T-helper 2 cell treated with Interferon-gamma antibody and Interleukin-4, amounts not matched to agents 5 μg/mL and 100 μg/mL, for 36 hours (primary cell): ENCODE results near the gene REEP6.

ENCODE experiments used
- DNase-seq: peaks from one replicate; pipeline ENCODE4 v3.0.0; 2021; ENCODE audit warnings: low spot score
- H3K27ac Mint-ChIP-seq: one replicate; pipeline ENCODE4 v1.8.0; 2021; ENCODE audit warnings: mild to moderate bottlenecking, mixed read lengths
- H3K27me3 Mint-ChIP-seq: one replicate; pipeline ENCODE4 v1.8.0; 2021; ENCODE audit warnings: low read depth, mixed read lengths
- H3K36me3 Mint-ChIP-seq: one replicate; pipeline ENCODE4 v1.8.0; 2021; ENCODE audit warnings: low read depth, mixed read lengths
- H3K4me1 Mint-ChIP-seq: one replicate; pipeline ENCODE4 v1.8.0; 2021; ENCODE audit warnings: low read depth, mixed read lengths
- H3K4me3 Mint-ChIP-seq: one replicate; pipeline ENCODE4 v1.8.0; 2022; ENCODE audit warnings: mild to moderate bottlenecking, moderate library complexity, mixed read lengths
- H3K9me3 Mint-ChIP-seq: one replicate; pipeline ENCODE4 v1.8.0; 2021; ENCODE audit warnings: mixed read lengths

The REEP6 gene

DNA sequence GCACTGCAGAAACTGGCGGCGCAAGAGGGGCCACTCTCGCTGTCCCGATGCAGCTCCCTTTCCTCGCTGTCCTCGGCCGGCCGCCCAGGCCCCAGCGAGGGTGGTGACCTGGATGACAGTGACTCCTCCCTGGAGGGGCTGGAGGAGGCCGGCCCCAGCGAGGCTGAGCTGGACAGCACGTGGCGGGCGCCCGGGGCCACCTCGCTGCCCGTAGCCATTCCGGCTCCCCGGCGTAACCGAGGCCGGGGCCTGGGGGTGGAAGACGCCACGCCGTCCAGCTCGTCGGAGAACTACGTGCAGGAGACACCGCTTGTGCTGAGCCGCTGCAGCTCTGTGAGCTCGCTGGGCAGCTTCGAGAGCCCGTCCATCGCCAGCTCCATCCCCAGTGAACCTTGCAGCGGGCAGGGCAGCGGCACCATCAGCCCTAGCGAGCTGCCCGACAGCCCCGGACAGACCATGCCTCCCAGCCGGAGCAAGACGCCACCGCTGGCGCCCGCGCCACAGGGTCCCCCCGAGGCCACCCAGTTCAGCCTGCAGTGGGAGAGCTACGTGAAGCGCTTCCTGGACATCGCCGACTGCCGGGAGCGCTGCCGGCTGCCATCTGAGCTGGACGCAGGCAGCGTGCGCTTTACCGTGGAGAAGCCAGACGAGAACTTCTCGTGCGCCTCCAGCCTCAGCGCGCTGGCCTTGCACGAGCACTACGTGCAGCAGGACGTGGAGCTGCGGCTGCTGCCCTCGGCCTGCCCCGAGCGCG, 24.3 kb upstream of the REEP6 start:
- Mint-ChIP-seq H3K27ac (no peak overlapping the region), H3K9me3 (no peaks in the 10 kb centered on the region), H3K4me3 (no peak overlapping the region), H3K27me3 (peaks cover 6% of the 10 kb centered on the region), H3K4me1 (no peaks in the 10 kb centered on the region), H3K36me3 (no peaks in the 10 kb centered on the region)
- DNase-seq = no peak

DNA sequence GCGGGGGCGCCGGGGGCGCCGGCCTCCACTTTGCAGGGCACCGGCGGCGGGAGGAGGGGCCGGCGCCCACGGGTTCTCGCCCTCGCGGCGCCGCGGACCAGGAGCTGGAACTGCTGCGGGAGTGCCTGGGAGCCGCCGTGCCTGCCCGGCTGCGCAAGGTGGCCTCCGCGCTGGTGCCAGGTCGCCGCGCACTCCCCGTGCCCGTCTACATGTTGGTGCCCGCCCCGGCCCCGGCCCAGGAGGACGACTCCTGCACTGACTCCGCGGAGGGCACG, 23.8 kb upstream of the REEP6 start:
- Mint-ChIP-seq H3K27me3 (peaks cover 9% of the 10 kb centered on the region), H3K36me3 (no peaks in the 10 kb centered on the region), H3K27ac (no peak overlapping the region), H3K4me1 (no peaks in the 10 kb centered on the region), H3K4me3 (no peak overlapping the region), H3K9me3 (no peaks in the 10 kb centered on the region)
- no peak for DNase-seq

DNA sequence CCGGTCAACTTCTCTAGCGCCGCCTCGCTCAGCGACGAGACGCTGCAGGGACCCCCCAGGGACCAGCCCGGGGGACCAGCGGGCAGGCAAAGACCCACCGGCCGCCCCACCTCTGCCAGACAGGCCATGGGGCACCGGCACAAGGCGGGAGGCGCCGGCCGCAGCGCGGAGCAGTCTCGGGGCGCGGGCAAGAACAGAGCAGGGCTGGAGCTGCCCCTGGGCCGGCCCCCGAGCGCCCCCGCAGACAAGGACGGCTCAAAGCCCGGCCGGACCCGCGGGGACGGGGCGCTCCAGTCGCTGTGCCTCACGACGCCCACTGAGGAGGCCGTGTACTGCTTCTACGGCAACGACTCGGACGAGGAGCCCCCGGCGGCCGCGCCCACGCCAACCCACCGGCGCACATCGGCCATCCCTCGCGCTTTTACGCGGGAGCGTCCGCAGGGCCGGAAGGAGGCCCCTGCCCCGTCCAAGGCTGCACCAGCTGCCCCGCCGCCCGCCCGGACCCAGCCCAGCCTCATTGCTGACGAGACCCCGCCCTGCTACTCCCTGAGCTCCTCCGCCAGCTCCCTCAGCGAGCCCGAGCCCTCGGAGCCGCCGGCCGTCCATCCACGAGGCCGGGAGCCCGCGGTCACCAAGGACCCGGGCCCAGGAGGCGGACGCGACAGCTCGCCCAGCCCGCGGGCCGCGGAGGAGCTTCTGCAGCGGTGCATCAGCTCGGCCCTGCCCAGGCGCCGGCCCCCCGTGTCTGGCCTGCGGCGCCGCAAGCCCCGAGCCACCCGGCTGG, 23.3 kb upstream of the REEP6 start:
- Mint-ChIP-seq H3K4me1 (no peaks in the 10 kb centered on the region), H3K4me3 (no peak overlapping the region), H3K36me3 (no peaks in the 10 kb centered on the region), H3K27ac (no peak overlapping the region), H3K9me3 (no peaks in the 10 kb centered on the region), H3K27me3 (peaks cover 12% of the 10 kb centered on the region)
- no peak for DNase-seq

DNA sequence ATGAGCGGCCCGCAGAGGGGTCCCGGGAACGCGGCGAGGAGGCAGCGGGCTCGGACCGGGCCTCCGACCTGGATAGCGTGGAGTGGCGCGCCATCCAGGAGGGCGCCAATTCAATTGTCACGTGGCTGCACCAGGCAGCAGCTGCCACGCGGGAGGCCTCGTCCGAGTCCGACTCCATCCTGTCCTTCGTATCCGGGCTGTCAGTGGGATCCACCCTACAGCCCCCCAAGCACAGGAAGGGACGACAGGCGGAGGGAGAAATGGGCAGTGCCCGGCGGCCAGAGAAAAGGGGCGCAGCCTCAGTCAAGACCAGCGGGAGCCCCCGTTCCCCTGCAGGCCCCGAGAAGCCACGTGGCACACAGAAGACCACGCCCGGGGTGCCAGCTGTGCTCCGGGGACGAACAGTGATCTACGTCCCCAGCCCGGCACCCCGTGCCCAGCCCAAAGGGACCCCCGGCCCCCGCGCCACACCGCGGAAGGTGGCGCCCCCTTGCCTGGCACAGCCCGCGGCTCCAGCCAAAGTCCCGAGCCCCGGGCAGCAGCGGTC, 22.6 kb upstream of the REEP6 start:
- H3K4me3 Mint-ChIP-seq = peak overlapping the region; percentile 24
- H3K27ac Mint-ChIP-seq = no peak overlapping the region
- no peaks in the 10 kb centered on the region for H3K36me3 Mint-ChIP-seq
- H3K4me1 Mint-ChIP-seq = no peaks in the 10 kb centered on the region
- peaks cover 15% of the 10 kb centered on the region for H3K27me3 Mint-ChIP-seq
- no peak for DNase-seq
- H3K9me3 Mint-ChIP-seq = no peaks in the 10 kb centered on the region

DNA sequence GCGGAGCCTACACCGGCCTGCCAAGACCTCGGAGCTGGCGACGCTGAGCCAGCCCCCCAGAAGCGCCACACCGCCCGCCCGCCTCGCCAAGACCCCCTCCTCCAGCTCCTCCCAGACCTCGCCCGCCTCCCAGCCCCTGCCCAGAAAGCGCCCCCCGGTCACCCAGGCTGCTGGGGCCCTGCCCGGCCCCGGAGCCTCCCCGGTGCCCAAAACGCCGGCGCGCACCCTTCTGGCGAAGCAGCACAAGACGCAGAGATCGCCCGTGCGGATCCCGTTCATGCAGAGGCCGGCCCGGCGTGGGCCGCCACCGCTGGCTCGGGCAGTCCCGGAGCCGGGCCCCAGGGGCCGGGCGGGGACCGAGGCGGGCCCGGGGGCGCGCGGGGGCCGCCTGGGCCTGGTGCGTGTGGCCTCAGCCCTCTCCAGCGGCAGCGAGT, 22.1 kb upstream of the REEP6 start:
- Mint-ChIP-seq H3K27me3 (peaks cover 15% of the 10 kb centered on the region), H3K27ac (no peak overlapping the region), H3K36me3 (no peaks in the 10 kb centered on the region), H3K4me3 (no peak overlapping the region), H3K9me3 (no peaks in the 10 kb centered on the region), H3K4me1 (no peaks in the 10 kb centered on the region)
- peak; percentile 34 for DNase-seq

DNA sequence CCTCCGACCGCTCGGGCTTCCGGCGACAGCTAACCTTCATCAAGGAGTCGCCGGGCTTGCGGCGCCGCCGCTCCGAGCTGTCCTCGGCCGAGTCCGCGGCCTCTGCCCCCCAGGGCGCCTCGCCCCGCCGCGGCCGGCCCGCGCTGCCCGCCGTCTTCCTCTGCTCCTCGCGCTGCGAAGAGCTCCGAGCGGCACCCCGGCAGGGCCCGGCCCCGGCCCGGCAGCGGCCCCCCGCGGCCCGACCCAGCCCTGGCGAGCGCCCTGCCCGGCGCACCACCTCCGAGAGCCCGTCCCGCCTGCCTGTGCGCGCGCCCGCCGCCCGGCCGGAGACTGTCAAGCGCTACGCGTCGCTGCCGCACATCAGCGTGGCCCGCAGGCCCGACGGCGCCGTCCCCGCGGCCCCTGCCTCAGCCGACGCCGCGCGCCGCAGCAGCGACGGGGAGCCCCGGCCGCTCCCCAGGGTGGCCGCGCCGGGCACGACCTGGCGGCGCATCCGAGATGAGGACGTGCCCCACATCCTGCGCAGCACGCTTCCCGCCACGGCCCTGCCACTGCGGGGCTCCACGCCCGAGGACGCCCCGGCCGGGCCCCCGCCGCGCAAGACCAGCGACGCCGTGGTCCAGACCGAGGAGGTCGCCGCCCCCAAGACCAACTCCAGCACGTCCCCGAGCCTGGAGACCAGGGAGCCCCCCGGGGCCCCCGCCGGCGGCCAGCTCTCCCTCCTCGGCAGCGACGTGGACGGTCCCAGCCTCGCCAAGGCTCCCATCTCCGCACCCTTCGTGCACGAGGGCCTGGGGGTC, 21.5 kb upstream of the REEP6 start:
- DNase-seq = no peak
- peaks cover 15% of the 10 kb centered on the region for H3K27me3 Mint-ChIP-seq
- no peak overlapping the region for H3K4me3 Mint-ChIP-seq
- no peak overlapping the region for H3K27ac Mint-ChIP-seq
- no peaks in the 10 kb centered on the region for H3K9me3 Mint-ChIP-seq
- H3K4me1 Mint-ChIP-seq = no peaks in the 10 kb centered on the region
- H3K36me3 Mint-ChIP-seq = no peaks in the 10 kb centered on the region

DNA sequence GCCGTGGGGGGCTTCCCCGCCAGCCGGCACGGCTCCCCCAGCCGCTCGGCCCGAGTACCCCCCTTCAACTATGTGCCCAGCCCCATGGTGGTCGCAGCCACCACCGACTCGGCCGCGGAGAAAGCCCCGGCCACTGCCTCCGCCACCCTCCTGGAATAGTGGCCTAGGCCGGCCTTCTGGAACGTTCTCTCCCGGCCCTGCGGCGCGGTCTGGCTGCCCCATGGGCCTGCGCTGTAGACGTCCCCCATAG, 21.0 kb upstream of the REEP6 start:
- no peaks in the 10 kb centered on the region for H3K36me3 Mint-ChIP-seq
- peak overlapping the region; percentile 71 for H3K27ac Mint-ChIP-seq
- no peaks in the 10 kb centered on the region for H3K4me1 Mint-ChIP-seq
- DNase-seq = no peak
- H3K9me3 Mint-ChIP-seq = no peaks in the 10 kb centered on the region
- peak overlapping the region; percentile 69 for H3K4me3 Mint-ChIP-seq
- peaks cover 15% of the 10 kb centered on the region for H3K27me3 Mint-ChIP-seq

DNA sequence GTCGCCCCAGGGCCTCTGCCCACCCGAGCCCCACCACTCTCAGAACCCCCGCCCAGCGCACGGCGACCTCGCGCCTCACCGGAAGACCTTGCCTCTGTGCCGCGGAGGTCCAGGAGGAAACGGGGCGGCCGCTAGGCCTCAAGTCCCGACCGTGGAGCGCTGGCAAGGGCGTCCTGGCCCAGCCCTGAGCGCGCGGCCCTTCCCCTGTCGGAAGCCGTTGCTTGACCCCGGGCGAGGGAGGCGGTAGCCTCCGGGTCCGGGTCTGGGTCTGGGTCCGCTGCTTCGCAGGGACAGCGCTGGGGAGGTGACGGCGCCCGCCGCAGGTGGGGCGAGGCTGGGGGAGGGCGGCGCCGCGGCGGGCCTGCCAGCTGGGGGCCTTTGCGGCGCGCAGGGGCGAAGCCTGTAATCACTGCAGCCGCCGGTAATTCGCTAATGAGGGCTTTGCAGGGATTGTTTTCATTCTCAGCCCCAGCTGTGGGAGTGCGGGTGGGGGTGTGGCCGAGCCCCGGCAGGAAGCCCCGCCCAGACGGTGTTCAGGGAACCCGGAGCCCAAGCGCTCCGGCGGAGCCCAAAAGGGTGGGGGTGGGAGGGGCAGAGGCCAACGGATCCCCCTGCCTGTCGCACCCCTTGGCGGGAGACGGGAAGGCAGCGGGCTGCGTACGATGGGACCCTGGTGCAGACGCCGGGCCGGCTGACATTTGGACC, 20.5 kb upstream of the REEP6 start:
- Mint-ChIP-seq H3K27ac (no peak overlapping the region), H3K9me3 (no peaks in the 10 kb centered on the region), H3K4me3 (peak overlapping the region; percentile 69), H3K27me3 (peaks cover 15% of the 10 kb centered on the region), H3K36me3 (no peaks in the 10 kb centered on the region), H3K4me1 (no peaks in the 10 kb centered on the region)
- peak; percentile 56 for DNase-seq

DNA sequence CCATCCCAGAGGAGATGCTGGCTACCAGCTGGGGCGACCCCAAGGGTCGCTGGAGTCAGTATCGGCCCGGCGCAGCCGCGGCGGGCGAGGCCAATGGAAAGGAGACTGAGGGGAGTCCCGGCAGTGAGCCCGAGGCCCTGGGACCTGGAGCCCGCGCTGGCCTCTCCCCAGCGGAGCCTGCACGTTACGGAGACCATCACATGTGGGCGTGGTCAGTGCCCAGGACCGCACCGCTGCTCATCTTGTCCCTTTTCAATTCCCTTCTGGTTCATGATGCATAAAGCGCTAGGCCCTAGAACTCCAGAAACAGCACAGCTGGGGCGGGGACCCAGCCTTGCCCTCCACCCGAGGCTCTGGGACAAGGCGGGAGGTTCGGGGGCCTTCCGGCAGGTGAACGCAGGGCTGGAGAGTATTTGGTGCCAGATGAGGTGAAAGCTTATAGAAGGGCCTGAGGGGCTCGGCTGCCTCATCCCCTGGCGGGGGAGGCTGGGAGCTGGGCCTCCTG, 19.9 kb upstream of the REEP6 start:
- Mint-ChIP-seq H3K4me3 (peak overlapping the region; percentile 40), H3K27me3 (peaks cover 15% of the 10 kb centered on the region), H3K36me3 (no peaks in the 10 kb centered on the region), H3K27ac (no peak overlapping the region), H3K4me1 (no peaks in the 10 kb centered on the region), H3K9me3 (no peaks in the 10 kb centered on the region)
- DNase-seq = no peak

DNA sequence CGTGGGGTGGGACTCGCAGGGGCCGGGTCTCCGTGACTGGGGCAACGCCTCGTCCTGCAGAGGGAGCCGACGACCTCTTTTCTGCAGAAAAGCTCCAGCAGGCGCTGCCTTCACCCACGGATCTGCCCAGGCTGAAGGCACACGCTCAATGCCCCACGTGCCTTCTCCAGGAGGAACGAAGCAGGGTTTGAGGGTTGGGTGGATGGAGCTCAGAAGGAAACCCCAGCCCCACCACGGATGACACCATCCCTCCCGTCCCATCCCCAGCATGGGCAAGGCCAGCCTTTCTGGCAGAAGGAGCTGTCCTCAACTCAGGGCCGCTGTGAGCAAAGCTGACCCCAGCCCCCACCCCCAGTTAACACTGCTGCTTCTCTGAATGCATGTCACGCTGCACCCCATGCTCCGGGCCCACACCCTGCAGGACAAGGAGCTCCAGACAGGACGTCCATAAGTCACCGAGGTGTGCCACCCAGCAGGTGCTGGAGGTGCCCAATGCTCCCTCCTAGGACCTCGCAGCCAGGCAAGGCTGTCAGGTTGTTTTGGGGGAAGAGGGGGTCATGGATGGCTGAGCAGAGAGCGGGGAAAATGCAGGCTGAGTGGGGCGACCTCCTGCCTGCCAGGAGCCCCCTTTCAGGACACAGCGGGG, 19.3 kb upstream of the REEP6 start:
- Mint-ChIP-seq H3K27me3 (peaks cover 15% of the 10 kb centered on the region), H3K4me3 (no peak overlapping the region), H3K36me3 (no peaks in the 10 kb centered on the region), H3K4me1 (no peaks in the 10 kb centered on the region), H3K9me3 (no peaks in the 10 kb centered on the region), H3K27ac (no peak overlapping the region)
- no peak for DNase-seq

DNA sequence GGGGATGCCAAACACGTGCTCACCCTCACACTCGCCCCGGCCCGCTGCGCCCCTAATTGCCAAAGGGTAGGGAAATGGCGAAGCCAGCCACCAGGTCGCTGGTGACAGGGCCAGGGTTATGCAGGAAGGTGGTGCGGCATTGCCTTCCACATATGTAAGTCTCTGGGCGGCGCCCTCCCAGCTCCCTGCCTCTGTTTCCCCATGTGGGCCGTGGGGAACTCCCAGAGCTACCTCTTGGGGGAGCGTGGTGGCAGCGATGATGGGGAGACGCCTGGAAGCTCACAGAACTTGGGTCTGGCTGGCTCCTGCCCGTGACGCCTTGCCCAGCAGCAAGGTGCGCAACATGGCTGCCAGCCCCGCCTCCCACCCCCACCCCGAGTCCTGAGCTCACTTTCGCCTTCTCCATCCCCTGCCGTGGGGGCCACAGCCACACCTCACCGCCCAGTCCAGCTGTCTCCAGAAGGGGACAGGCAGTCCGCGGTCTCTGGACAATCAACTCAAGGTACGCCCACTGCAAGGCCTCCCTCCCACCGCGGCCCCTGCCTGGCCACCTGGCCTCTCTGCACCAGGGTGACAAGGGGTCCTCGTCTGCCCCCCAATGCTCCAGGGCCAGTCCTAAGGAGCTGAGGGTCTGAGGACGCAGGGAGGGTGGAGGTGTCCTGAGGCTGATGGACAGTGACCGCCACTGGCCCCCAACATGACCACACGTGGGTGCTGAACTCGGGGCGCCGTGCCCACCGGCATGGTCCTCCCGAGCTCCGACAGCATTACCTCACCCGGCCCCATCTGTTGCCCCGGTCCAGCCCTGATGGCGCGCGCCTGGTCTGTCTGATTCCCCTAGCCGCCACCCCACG, 18.5 kb upstream of the REEP6 start:
- H3K4me3 Mint-ChIP-seq = peak overlapping the region; percentile 36
- no peak overlapping the region for H3K27ac Mint-ChIP-seq
- peaks cover 4% of the 10 kb centered on the region for H3K36me3 Mint-ChIP-seq
- peaks cover 15% of the 10 kb centered on the region for H3K27me3 Mint-ChIP-seq
- no peaks in the 10 kb centered on the region for H3K9me3 Mint-ChIP-seq
- no peak for DNase-seq
- peaks cover 4% of the 10 kb centered on the region for H3K4me1 Mint-ChIP-seq

DNA sequence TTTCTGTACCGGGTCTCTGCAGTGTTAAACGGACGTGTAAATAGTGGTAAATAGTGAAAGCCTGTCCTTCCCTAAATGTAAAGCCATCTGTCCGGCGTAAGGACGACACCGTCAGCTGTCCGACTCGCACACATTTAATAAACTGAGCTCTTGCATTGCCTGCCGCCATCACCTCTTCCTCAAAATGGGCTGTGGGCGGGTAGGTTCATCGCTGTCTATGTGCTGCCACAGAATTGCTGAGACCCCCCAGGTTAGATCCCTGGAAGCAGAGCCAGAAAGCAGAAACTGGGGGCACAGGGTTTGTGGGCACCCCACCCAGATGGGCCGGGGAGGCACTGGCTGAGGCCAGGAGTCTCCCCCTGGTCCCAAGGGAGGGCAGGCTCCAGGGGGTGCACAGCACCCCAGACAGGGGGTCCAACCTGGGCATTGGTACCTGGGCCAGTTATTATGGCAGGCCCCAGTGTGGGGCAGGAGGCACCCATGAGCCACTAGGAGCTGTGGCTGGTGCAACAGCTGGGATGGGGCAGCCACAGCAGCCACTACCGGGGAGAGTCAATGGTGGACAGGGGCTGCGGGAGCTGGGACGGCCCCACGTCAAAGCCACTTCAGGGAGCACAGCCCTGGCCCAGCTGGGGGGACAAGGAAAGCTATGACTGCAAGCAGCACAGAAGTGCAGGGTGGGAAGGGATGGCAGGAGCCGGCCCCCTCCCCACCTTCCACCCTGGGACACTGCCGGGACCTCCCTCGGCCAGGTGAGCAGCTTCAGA, 17.7 kb upstream of the REEP6 start:
- H3K27ac Mint-ChIP-seq = peak overlapping the region; percentile 12
- H3K27me3 Mint-ChIP-seq = peaks cover 15% of the 10 kb centered on the region
- DNase-seq = no peak
- peak overlapping the region; percentile 24 for H3K4me3 Mint-ChIP-seq
- H3K9me3 Mint-ChIP-seq = no peaks in the 10 kb centered on the region
- peaks cover 4% of the 10 kb centered on the region for H3K4me1 Mint-ChIP-seq
- H3K36me3 Mint-ChIP-seq = peaks cover 5% of the 10 kb centered on the region
